ENCODE measurements around the gene GUCD1. TPM values are rescaled to one million over a fixed set of nuclear protein-coding genes. Genes with fewer than 3 reads are reported as not detected.

The GUCD1 gene
- total and polyA plus RNA-seq, 2 of the 8 experiments (the other 6 are each of a cell fraction or from before 2014, with no cell fraction given) = 85.2 to 128 TPM

GRCh38 chr22:24494167-24494527 is 60.8 kb downstream of the GUCD1 start (continued):
- TF ChIP-seq JUND (IDR thresholded peaks at IDR 0.05; ENCODE audit: low read length) (no peak), RFX5 (IDR thresholded peaks at IDR 0.05; ENCODE audit: borderline replicate concordance, low read depth, low read length) (no peak), TAF7 (optimal IDR thresholded peaks at IDR 0.05; ENCODE audit: borderline replicate concordance, low read depth, low read length) (no peak), POLR2AphosphoS5 (IDR thresholded peaks at IDR 0.05; ENCODE audit: low read depth, low read length) (no peak), SIRT6 (IDR thresholded peaks at IDR 0.05; ENCODE audit: low read length) (no peak)
